Measurements from ENCODE around the gene ANKS4B.

Gene ANKS4B

DNA sequence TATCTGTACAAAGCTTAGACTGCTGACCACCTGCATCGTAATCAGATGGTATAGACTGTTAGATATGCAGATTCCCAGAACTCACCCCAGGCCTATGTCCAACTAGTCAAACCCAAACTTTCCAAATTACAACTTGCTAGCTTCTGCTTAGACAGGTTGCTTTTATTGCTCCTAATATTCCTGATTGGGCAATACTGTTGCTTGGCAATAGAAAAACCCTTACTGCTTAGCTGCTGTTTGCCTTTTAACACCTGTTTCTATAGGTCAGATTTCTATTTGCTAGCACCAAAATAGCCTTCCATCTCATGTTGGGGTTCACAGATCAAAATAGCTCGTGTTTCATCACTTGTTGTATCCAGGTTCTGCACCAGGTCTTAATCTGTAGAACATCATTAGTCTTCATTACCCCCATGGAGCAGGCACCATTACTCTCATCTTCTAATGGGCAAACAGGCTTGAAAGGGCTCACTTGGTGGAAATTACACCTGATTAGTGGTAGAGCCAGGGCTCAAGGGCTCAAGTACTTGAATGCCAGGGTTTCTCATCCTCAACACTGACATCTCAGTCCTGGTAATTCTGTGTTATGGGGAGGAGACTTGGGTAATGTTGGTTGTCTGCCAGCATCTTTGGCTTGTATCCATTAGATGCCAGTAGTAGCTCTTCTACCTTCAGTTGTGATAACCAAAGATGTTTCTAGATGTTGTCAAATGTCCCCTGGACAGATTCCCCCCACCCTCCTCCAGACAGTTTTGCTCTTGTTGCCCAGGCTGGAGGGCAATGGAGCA is 24.9 kb upstream of the ANKS4B start:
- H3K36me3 ChIP-seq (ENCODE audit: insufficient read depth, low read length): no peaks in the 10 kb centered on the region
- H3K4me3 ChIP-seq: no peak overlapping the region
- no peak for DNase-seq (ENCODE audit: low read depth, low spot score)
- no peak overlapping the region for H3K27ac ChIP-seq
- no peaks in the 10 kb centered on the region for H3K9me3 ChIP-seq (ENCODE audit: low read depth, low read length)
- H3K9ac ChIP-seq (ENCODE audit: insufficient read length): no peak overlapping the region
- no peak for TF ChIP-seq POLR2AphosphoS5 (IDR thresholded peaks at IDR 0.05; ENCODE audit: borderline replicate concordance, low read depth, low read length)
- no peak for TF ChIP-seq EZH2 (IDR thresholded peaks at IDR 0.05)
- no peak for TF ChIP-seq FOXP2 (optimal IDR thresholded peaks at IDR 0.05; ENCODE audit: control extremely low read depth, extremely low read length, insufficient read depth)

DNA sequence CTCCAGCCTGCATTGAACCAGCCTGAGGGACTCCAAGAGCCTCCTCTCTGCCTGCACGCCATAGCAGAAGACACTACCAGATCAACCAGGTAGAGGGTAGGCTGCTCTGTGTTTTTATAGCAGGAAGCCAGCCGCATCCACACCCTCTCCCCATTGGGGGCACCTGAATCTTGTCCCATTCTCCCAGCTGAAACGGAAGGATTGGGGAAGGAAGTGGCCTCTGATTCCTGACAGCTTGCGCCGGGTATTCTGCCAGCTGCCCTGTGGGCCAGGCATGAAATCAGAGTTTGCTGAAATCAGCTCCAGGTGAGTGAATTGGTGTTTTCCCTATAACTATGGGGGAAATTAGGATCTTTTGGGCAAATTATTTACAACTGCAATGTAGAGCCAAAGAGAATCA is 22.0 kb upstream of the ANKS4B start, which contains the start of gene ZP2:
TSS of gene ZP2 (minus strand) at position 89 of the 400 bp plus-strand sequence. CDS start at position 62, 27 bp downstream.
- DNase-seq (ENCODE audit: low read depth, low spot score): no peak
- Histone ChIP-seq H3K9me3 (ENCODE audit: low read depth, low read length) (no peaks in the 10 kb centered on the region), H3K27ac (no peak within 1 kb of the TSS), H3K9ac (ENCODE audit: insufficient read length) (no peak within 1 kb of the TSS), H3K36me3 (ENCODE audit: insufficient read depth, low read length) (no peaks in the 10 kb centered on the region), H3K4me3 (no peak within 1 kb of the TSS)
- no peak for TF ChIP-seq EZH2 (IDR thresholded peaks at IDR 0.05)
- TF ChIP-seq POLR2AphosphoS5 (IDR thresholded peaks at IDR 0.05; ENCODE audit: borderline replicate concordance, low read depth, low read length): no peak
- no peak for TF ChIP-seq FOXP2 (optimal IDR thresholded peaks at IDR 0.05; ENCODE audit: control extremely low read depth, extremely low read length, insufficient read depth)

DNA sequence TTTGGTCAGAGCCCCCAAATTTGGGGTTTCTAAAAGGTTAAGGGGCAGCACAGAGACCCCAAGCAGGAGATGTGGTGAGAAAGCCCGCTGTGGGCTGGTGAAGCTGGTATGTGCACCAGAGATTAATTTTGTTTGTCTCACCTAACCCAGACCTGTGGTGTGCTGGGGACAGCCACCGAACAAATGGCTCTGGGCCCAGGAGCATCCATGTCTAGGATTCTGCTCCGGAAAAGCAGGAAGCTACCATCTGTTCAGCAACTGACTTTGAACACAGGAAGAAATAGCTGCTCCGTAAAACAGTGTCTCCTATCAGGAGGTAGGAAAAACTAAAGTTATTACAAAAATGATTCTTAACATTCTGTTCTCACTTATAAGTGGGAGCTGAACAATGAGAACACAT is 19.4 kb upstream of the ANKS4B start:
- TF ChIP-seq FOXP2 (optimal IDR thresholded peaks at IDR 0.05; ENCODE audit: control extremely low read depth, extremely low read length, insufficient read depth) (no peak), EZH2 (IDR thresholded peaks at IDR 0.05) (no peak), POLR2AphosphoS5 (IDR thresholded peaks at IDR 0.05; ENCODE audit: borderline replicate concordance, low read depth, low read length) (no peak)

DNA sequence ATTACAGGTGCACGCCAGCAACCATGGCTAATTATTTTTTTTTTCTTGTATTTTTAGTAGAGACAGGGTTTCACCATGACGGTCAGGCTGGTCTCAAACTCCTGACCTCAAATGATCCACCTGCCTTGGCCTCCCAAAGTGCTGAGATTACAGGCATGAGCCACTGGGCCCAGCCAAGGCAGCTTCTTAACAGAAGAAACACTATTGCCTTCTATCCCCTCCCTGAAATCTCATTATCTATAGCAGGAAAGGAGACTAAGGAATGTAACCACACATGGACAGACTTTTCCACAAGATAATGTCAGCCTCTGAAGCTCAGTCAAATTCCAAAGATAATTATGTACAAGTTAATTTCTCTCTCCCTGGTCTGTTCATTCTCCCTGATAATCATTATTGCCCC is 16.4 kb upstream of the ANKS4B start:
- Histone ChIP-seq H3K36me3 (ENCODE audit: insufficient read depth, low read length) (no peaks in the 10 kb centered on the region), H3K9me3 (ENCODE audit: low read depth, low read length) (no peaks in the 10 kb centered on the region), H3K9ac (ENCODE audit: insufficient read length) (no peak overlapping the region), H3K4me3 (no peak overlapping the region), H3K27ac (no peak overlapping the region)
- no peak for DNase-seq (ENCODE audit: low read depth, low spot score)
- TF ChIP-seq FOXP2 (optimal IDR thresholded peaks at IDR 0.05; ENCODE audit: control extremely low read depth, extremely low read length, insufficient read depth): no peak
- TF ChIP-seq EZH2 (IDR thresholded peaks at IDR 0.05): no peak
- no peak for TF ChIP-seq POLR2AphosphoS5 (IDR thresholded peaks at IDR 0.05; ENCODE audit: borderline replicate concordance, low read depth, low read length)

More for the DNA sequence above, 19.4 kb upstream of the ANKS4B start:
- H3K4me3 ChIP-seq: no peak overlapping the region
- no peak for DNase-seq (ENCODE audit: low read depth, low spot score)
- no peak overlapping the region for H3K9ac ChIP-seq (ENCODE audit: insufficient read length)
- no peaks in the 10 kb centered on the region for H3K9me3 ChIP-seq (ENCODE audit: low read depth, low read length)
- H3K36me3 ChIP-seq (ENCODE audit: insufficient read depth, low read length): no peaks in the 10 kb centered on the region
- H3K27ac ChIP-seq: no peak overlapping the region

DNA sequence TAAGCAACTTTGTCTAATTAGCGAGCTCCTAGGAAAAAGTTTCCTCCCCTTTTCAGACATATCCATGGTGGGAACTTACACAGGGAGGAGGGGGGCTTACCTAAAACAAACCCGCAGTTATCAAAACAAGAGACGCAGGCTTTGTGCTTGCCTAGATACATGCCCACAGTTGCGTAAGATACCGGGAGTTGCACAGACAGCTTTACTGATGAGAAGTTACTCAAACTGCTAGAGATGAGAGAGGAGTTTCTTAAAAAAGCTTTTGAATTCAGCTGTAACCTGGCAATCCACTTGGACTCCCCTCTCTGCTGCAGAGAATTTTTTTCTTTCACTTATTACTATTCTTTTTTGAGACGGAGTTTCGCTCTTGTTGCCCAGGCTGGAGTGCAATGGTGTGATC is 15.3 kb upstream of the ANKS4B start:
- no peak for DNase-seq (ENCODE audit: low read depth, low spot score)
- Histone ChIP-seq H3K9me3 (ENCODE audit: low read depth, low read length) (no peaks in the 10 kb centered on the region), H3K4me3 (no peak overlapping the region), H3K9ac (ENCODE audit: insufficient read length) (no peak overlapping the region), H3K36me3 (ENCODE audit: insufficient read depth, low read length) (no peaks in the 10 kb centered on the region), H3K27ac (no peak overlapping the region)
- no peak for TF ChIP-seq EZH2 (IDR thresholded peaks at IDR 0.05)
- no peak for TF ChIP-seq POLR2AphosphoS5 (IDR thresholded peaks at IDR 0.05; ENCODE audit: borderline replicate concordance, low read depth, low read length)
- TF ChIP-seq FOXP2 (optimal IDR thresholded peaks at IDR 0.05; ENCODE audit: control extremely low read depth, extremely low read length, insufficient read depth): no peak

DNA sequence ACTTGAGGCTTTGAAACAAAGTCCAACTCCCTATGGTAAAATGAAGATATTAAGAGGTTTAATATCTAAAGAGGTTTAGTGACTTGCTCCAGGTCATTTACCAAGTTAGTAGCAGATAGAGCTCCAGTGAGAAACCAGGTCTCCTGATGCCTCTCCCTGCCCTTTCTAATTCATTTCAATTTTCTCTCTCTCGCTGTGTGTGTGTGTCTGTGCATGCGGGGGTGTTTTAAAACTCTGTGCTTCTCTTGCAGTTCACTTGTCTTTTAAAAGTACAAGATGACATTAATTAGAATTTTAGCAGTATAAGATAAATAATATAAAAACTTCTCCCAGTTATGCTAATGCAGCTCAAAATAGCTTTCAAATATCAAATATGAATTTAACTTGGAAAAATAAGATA is 13.9 kb upstream of the ANKS4B start:
- no peaks in the 10 kb centered on the region for H3K9me3 ChIP-seq (ENCODE audit: low read depth, low read length)
- TF ChIP-seq EZH2 (IDR thresholded peaks at IDR 0.05): no peak
- no peak for TF ChIP-seq FOXP2 (optimal IDR thresholded peaks at IDR 0.05; ENCODE audit: control extremely low read depth, extremely low read length, insufficient read depth)
- TF ChIP-seq POLR2AphosphoS5 (IDR thresholded peaks at IDR 0.05; ENCODE audit: borderline replicate concordance, low read depth, low read length): no peak
- no peak overlapping the region for H3K9ac ChIP-seq (ENCODE audit: insufficient read length)
- H3K4me3 ChIP-seq: no peak overlapping the region
- H3K27ac ChIP-seq: no peak overlapping the region
- no peak for DNase-seq (ENCODE audit: low read depth, low spot score)
- H3K36me3 ChIP-seq (ENCODE audit: insufficient read depth, low read length): no peaks in the 10 kb centered on the region

DNA sequence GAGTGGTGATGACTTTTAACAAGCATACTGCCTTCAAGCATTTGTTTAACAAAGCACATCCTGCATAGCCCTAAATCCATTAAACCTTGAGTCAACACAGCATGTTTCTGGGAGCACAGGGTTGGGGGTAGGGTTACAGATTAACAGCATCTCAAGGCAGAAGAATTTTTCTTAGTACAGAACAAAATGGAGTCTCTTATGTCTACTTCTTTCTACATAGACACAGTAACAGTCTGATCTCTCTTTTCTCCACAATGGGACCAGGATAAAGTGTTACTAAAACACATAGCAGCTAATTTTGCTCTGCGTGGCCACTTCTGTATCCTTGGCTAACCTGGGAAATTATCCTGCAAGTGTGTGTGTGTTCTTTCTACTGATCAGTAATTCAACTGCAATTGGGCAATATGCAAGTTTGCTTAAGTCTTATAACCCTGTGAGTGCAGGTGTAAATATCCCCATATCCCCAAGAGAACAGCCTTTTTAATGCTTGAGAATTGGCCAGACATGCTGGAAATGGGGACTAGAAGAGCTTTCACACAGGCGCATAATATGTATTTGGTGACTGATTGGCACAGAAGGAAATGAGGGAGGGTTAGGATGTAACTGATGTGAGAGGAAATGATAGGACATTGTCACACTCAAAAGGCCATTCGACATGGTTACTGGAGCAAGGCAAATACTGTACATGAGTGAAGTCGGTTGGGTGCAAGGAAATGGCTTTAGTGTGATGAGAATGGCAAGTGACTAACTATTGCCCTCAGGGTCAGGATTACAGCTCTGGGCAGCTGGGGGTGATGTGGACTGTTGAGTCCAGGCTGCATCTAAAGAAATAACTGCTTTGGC is 10.8 kb upstream of the ANKS4B start:
- Histone ChIP-seq H3K9ac (ENCODE audit: insufficient read length) (no peak overlapping the region), H3K27ac (no peak overlapping the region)
- no peak for TF ChIP-seq EZH2 (IDR thresholded peaks at IDR 0.05)

DNA sequence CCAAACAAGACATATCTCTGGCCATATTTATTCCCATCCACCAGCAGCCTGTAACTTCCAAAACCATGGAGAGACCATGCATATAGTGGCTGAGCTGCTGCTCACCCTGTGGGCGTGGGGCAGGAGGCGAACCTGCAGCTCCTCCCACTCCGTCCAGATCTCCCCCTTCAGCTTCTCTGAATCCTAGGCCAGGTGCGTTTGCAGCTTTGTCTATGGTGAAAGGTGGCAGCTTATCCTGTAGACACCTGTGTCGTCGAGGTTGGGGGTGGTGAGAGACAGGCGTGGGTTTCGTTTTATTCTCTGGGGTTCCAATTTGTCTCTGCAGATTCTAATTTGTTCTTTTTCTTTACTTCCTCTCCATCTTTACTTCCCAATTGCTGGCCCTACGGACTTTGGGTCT is 9.7 kb upstream of the ANKS4B start:
- no peaks in the 10 kb centered on the region for H3K36me3 ChIP-seq (ENCODE audit: insufficient read depth, low read length)
- DNase-seq (ENCODE audit: low read depth, low spot score): no peak
- H3K4me3 ChIP-seq: no peak overlapping the region
- H3K27ac ChIP-seq: no peak overlapping the region
- H3K9ac ChIP-seq (ENCODE audit: insufficient read length): no peak overlapping the region
- no peak for TF ChIP-seq FOXP2 (optimal IDR thresholded peaks at IDR 0.05; ENCODE audit: control extremely low read depth, extremely low read length, insufficient read depth)
- no peak for TF ChIP-seq EZH2 (IDR thresholded peaks at IDR 0.05)
- TF ChIP-seq POLR2AphosphoS5 (IDR thresholded peaks at IDR 0.05; ENCODE audit: borderline replicate concordance, low read depth, low read length): no peak
- H3K9me3 ChIP-seq (ENCODE audit: low read depth, low read length): no peaks in the 10 kb centered on the region

More for the DNA sequence above, 10.8 kb upstream of the ANKS4B start:
- Histone ChIP-seq H3K4me3 (no peak overlapping the region), H3K36me3 (ENCODE audit: insufficient read depth, low read length) (no peaks in the 10 kb centered on the region), H3K9me3 (ENCODE audit: low read depth, low read length) (no peaks in the 10 kb centered on the region)
- no peak for DNase-seq (ENCODE audit: low read depth, low spot score)

Measured in SK-N-MC (cell line).